CD4-positive, alpha-beta T cell (primary cell): ENCODE results near the gene ERVH48-1. TPM values are rescaled to one million over a fixed set of nuclear protein-coding genes. Genes with fewer than 3 reads are reported as not detected.
"Not testable (repeated sequence)": the region's sequence is repeated elsewhere in the genome, so short reads cannot be mapped to it uniquely, and the experiment has no call there.

Experiments
- ATAC-seq: fragments of 200-7000 bp; cut with Tn5 transposase; one replicate; pipeline ENCODE4 v1.10.0; 2022; ENCODE audit warnings: mild to moderate bottlenecking; ENCODE audit not compliant: poor library complexity
- CTCF ChIA-PET: fragments of 350-600 bp; sonication (Branson Sonifier 250); formaldehyde crosslinking; loops from one replicate; lab custom pipeline; 2021; ENCODE audit warnings: antibody characterized with exemption, inconsistent platforms; lab: Charles Lee
- POLR2A ChIA-PET: fragments of 350-600 bp; sonication (Branson Sonifier 250); formaldehyde crosslinking; loops from one replicate; lab custom pipeline; 2021; ENCODE audit warnings: antibody characterized with exemption, inconsistent platforms; lab: Charles Lee
- DNase-seq, 14 experiments: peaks; one replicate each; pipeline ENCODE4 v3.0.0-alpha.2; 2013 to 2020; ENCODE audit warnings: mixed read lengths in 2 of 14
- H3K27ac ChIP-seq, 2 donors: one replicate each; pipeline versions ENCODE4 v1.5.1 to v1.7.0; 2013; ENCODE audit warnings: low read length in 2 of 2, low read depth in 1 of 2, mild to moderate bottlenecking in 1 of 2
- H3K27me3 ChIP-seq, 2 experiments: 1 replicate in 1 of 2; 2 replicates in 1 of 2; pipeline versions ENCODE4 v1.6.1 to v1.7.0; 2013; ENCODE audit warnings: low read length in 2 of 2, control low read depth in 1 of 2, mild to moderate bottlenecking in 1 of 2, moderate library complexity in 1 of 2; ENCODE audit not compliant: insufficient read depth in 2 of 2, control insufficient read depth in 1 of 2
- H3K36me3 ChIP-seq: one replicate; pipeline ENCODE4 v1.6.1; 2013; ENCODE audit warnings: low read length, control low read depth; ENCODE audit not compliant: insufficient read depth
- H3K4me1 ChIP-seq: one replicate; pipeline ENCODE4 v1.6.1; 2013; ENCODE audit warnings: low read length, control low read depth; ENCODE audit not compliant: insufficient read depth
- H3K4me3 ChIP-seq: one replicate; pipeline ENCODE4 v1.5.1; 2013; ENCODE audit warnings: mild to moderate bottlenecking, low read length, moderate library complexity
- H3K9me3 ChIP-seq, 2 experiments: 1 replicate in 1 of 2; 2 replicates in 1 of 2; pipeline versions ENCODE4 v1.6.1 to v1.7.0; 2013; ENCODE audit warnings: low read length in 2 of 2, mild to moderate bottlenecking in 2 of 2, control low read depth in 1 of 2, moderate library complexity in 1 of 2; ENCODE audit not compliant: control insufficient read depth in 1 of 2, insufficient read depth in 1 of 2
- H3K27ac Mint-ChIP-seq: one replicate; pipeline ENCODE4 v1.8.0; 2020; ENCODE audit warnings: mixed read lengths
- H3K27me3 Mint-ChIP-seq: one replicate; pipeline ENCODE4 v1.8.0; 2021; ENCODE audit warnings: mixed read lengths
- H3K36me3 Mint-ChIP-seq: one replicate; pipeline ENCODE4 v1.8.0; 2021; ENCODE audit warnings: low read depth, mixed read lengths
- H3K4me1 Mint-ChIP-seq: one replicate; pipeline ENCODE4 v1.8.0; 2021; ENCODE audit warnings: low read depth, mixed read lengths
- H3K4me3 Mint-ChIP-seq: one replicate; pipeline ENCODE4 v1.8.0; 2020; ENCODE audit warnings: mild to moderate bottlenecking, mixed read lengths
- H3K9me3 Mint-ChIP-seq: one replicate; pipeline ENCODE4 v1.8.0; 2020; ENCODE audit warnings: mixed read lengths
- intact Hi-C, 2 experiments: fragments of 100-400 bp; cut with DNase I in 1 of 2; cut with micrococcal nuclease in 1 of 2; formaldehyde crosslinking; loops; one replicate each; pipeline versions ENCODE4 v1.15.1 to v1.9.0; 2023 to 2025; cut with DNase I, micrococcal nuclease
- total RNA-seq, 174 experiments: library from RNA in 2 of 174; stranded (reverse) in 2 of 174; gene quantifications; one replicate each; pipeline ENCODE4 v1.2.3 and lab custom pipeline; 2021 to 2026
- TF ChIP-seq, protein P1 (sequence below): fragments of 200-600 bp; IDR thresholded peaks from one replicate; pipeline ENCODE4 v1.8.0; 2022; ENCODE audit warnings: antibody characterized with exemption, mild to moderate bottlenecking

ERVH48-1 gene
- total RNA-seq, 2 experiments from 2014 or later = 1.1 to 1.4 TPM

DNA sequence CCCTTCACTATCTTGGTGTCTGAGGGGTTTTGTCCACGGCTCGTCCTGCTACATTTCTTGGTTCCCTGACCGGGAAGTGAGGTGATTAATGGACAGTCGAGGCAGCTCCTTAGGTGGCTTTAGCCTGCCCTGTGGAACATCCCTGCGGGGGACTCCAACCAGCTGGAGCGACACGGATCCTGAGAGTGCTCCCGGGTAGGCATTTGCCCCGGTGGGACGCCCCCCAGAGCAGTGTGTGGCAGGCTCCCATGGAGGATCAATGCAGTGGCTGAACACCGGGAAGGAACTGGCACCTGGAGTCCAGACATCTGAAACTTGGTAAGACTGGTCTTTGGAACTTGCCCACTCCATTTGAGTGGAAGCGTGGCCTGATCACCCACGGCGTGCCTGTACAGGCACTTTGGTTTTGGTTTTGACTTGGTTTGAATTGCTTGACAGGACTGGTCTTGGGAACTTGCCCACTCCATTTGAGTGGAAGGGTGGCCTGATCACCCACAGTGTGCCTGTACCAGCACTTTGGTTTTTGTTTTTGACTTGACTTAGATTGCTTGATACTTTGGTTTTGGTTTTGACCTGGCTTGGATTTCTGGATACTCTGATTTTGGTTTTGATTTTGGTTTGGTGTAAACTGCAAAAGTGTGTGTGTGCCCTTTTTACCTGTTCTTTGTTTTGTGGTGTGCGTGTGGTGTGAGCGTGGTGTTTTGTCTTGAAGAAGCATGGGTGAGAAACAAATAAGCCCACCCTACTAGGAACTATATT lies 7.1 kb upstream of the ERVH48-1 start:
- H3K36me3 Mint-ChIP-seq, H3K27me3 ChIP-seq, H3K36me3 ChIP-seq, H3K9me3 Mint-ChIP-seq, H3K4me1 ChIP-seq, ATAC-seq, H3K4me3 ChIP-seq, H3K27ac Mint-ChIP-seq, H3K27ac ChIP-seq, H3K9me3 ChIP-seq, intact Hi-C loops, H3K27me3 Mint-ChIP-seq, H3K4me3 Mint-ChIP-seq, DNase-seq, H3K4me1 Mint-ChIP-seq, CTCF ChIA-PET: not testable (repeated sequence)
- POLR2A ChIA-PET = interaction anchor here (0.7 kb wide), 1 partner anchor 387 kb away, joined by 4 read pairs; no protein-coding TSS in a partner anchor

DNA sequence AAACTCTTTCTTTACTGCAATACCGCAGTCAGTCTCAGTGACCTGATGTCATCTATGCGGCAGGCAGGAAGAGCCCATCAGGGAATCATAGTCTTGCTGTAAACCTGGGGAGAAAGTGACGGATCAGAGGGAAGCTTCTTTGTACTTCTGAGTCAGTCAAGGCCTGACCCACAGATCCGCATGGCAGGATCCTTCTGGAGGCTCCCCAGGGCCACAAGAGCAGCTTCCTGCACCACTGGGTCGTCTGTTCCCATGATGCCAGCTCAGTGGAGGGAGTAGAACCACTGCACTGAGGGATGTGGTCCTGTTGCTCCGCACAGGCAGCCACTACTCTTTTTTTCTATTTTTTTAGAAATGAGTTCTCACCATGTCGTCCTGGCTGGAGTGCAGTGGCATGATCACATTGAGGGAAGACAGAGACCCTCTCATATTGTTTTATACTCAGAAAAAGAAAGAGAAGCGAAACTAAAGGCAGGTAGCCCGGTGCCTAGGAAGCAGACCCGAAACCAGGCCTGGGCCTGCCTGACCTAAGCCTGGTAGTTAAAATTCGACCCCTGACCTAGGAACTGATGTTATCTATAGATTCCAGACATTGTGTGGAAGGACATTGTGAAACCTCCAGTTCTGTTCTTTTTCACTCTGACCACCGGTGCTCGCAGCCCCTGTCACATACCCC lies 6.3 kb upstream of the ERVH48-1 start:
- Mint-ChIP-seq H3K4me1 (no peaks in the 10 kb centered on the region), H3K27me3 (no peaks in the 10 kb centered on the region), H3K9me3 (no peaks in the 10 kb centered on the region), H3K27ac (no peak overlapping the region), H3K4me3 (no peak overlapping the region), H3K36me3 (no peaks in the 10 kb centered on the region)
- intact Hi-C loops = no loop called here
- no peak for DNase-seq
- H3K9me3 ChIP-seq = no peaks in the 10 kb centered on the region
- H3K27me3 ChIP-seq = no peaks in the 10 kb centered on the region
- TF ChIP-seq, protein P1, sequence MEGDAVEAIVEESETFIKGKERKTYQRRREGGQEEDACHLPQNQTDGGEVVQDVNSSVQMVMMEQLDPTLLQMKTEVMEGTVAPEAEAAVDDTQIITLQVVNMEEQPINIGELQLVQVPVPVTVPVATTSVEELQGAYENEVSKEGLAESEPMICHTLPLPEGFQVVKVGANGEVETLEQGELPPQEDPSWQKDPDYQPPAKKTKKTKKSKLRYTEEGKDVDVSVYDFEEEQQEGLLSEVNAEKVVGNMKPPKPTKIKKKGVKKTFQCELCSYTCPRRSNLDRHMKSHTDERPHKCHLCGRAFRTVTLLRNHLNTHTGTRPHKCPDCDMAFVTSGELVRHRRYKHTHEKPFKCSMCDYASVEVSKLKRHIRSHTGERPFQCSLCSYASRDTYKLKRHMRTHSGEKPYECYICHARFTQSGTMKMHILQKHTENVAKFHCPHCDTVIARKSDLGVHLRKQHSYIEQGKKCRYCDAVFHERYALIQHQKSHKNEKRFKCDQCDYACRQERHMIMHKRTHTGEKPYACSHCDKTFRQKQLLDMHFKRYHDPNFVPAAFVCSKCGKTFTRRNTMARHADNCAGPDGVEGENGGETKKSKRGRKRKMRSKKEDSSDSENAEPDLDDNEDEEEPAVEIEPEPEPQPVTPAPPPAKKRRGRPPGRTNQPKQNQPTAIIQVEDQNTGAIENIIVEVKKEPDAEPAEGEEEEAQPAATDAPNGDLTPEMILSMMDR = no peak
- no peak for ATAC-seq
- no peaks in the 10 kb centered on the region for H3K36me3 ChIP-seq
- ChIA-PET POLR2A (no interaction called here), CTCF (no interaction called here)
- no peaks in the 10 kb centered on the region for H3K4me1 ChIP-seq
- no peak overlapping the region for H3K4me3 ChIP-seq
- H3K27ac ChIP-seq = no peak overlapping the region

DNA sequence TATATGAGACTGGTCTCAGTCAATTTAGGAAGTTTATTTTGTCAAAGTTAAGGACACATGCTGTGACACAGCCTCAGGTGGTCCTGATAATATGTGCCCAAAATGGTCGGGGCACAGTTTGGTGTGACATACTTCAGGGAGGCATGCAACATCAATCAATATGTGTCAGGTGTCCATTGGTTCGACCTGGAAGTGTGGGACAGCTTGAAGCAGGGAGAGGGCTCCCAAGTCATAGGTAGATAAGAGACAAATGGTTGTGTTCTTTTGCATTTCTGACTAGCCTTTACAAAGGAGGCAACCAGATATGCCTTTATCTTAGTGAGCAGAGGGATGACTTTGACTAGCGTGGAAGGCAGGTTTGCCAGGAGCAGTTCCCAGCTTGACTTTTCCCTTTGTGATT lies 4.5 kb upstream of the ERVH48-1 start:
- Mint-ChIP-seq H3K27ac (no peak overlapping the region), H3K9me3 (no peaks in the 10 kb centered on the region), H3K27me3 (no peaks in the 10 kb centered on the region), H3K36me3 (no peaks in the 10 kb centered on the region), H3K4me1 (peaks cover 6% of the 10 kb centered on the region), H3K4me3 (no peak overlapping the region)
- Histone ChIP-seq H3K36me3 (no peaks in the 10 kb centered on the region), H3K4me3 (no peak overlapping the region), H3K4me1 (peaks cover 6% of the 10 kb centered on the region), H3K27me3 (no peaks in the 10 kb centered on the region), H3K9me3 (no peaks in the 10 kb centered on the region), H3K27ac (no peak overlapping the region)
- intact Hi-C loops = no loop called here
- DNase-seq = no peak
- TF ChIP-seq, protein P1 = no peak
- ChIA-PET CTCF (no interaction called here), POLR2A (interaction anchor here (0.6 kb wide), 1 partner anchor 706 kb away, joined by 3 read pairs; no protein-coding TSS in a partner anchor)
- no peak for ATAC-seq

- DNase-seq, H3K36me3 ChIP-seq, H3K9me3 ChIP-seq, H3K36me3 Mint-ChIP-seq, H3K27me3 Mint-ChIP-seq, POLR2A ChIA-PET, H3K27me3 ChIP-seq, H3K27ac ChIP-seq, H3K4me3 ChIP-seq, H3K9me3 Mint-ChIP-seq, ATAC-seq, H3K4me3 Mint-ChIP-seq, intact Hi-C loops, CTCF ChIA-PET, H3K27ac Mint-ChIP-seq: not testable (repeated sequence)
- peaks cover 22% of the 10 kb centered on the region for H3K4me1 Mint-ChIP-seq
- H3K4me1 ChIP-seq = peaks cover 18% of the 10 kb centered on the region
Measured at GRCh38 chr21:42927474-42928200, 2.2 kb upstream of the ERVH48-1 start.
